Neuronal stem cell (in vitro differentiated cells): ENCODE results near the gene CD58.
"Not testable (repeated sequence)": the region's sequence is repeated elsewhere in the genome, so short reads cannot be mapped to it uniquely, and the experiment has no call there.

Experiments
- DNase-seq: peaks from one replicate; pipeline ENCODE4 v3.0.0-alpha.2; 2013; ENCODE audit warnings: low spot score
- H2AFZ ChIP-seq: one replicate; pipeline ENCODE4 v1.6.1; 2013; ENCODE audit warnings: mild to moderate bottlenecking, low read length, inconsistent platforms
- H2AK5ac ChIP-seq: 2 replicates; pipeline ENCODE4 v1.6.1; 2013; ENCODE audit warnings: low read depth, mild to moderate bottlenecking, inconsistent platforms, low read length, moderate library complexity, mixed read lengths
- H2BK120ac ChIP-seq: 2 replicates; pipeline ENCODE4 v1.6.1; 2013; ENCODE audit warnings: low read depth, mild to moderate bottlenecking, inconsistent platforms, low read length, moderate library complexity, mixed read lengths
- H2BK12ac ChIP-seq: one replicate; pipeline ENCODE4 v1.6.1; 2013; ENCODE audit warnings: low read length, inconsistent platforms
- H2BK15ac ChIP-seq: 2 replicates; pipeline ENCODE4 v1.6.1; 2013; ENCODE audit warnings: mild to moderate bottlenecking, low read length, inconsistent platforms, mixed read lengths
- H2BK5ac ChIP-seq: one replicate; pipeline ENCODE4 v1.6.1; 2013; ENCODE audit warnings: inconsistent platforms, mild to moderate bottlenecking, low read length, moderate library complexity
- H3K14ac ChIP-seq: one replicate; pipeline ENCODE4 v1.6.1; 2013; ENCODE audit warnings: low read length, inconsistent platforms
- H3K18ac ChIP-seq: 2 replicates; pipeline ENCODE4 v1.6.1; 2013; ENCODE audit warnings: low read length, inconsistent platforms
- H3K23ac ChIP-seq: 2 replicates; pipeline ENCODE4 v1.6.1; 2013; ENCODE audit warnings: low read depth, mild to moderate bottlenecking, mixed read lengths, low read length, inconsistent platforms; ENCODE audit not compliant: poor library complexity
- H3K27ac ChIP-seq: replicated peaks from 3 replicates; pipeline ENCODE4 v1.5.1; 2013; ENCODE audit warnings: low read length, inconsistent platforms
- H3K27me3 ChIP-seq, 3 experiments: 2 replicates each; pipeline ENCODE4 v1.6.1; 2013; ENCODE audit warnings: low read length in 3 of 3, mild to moderate bottlenecking in 2 of 3, inconsistent platforms in 1 of 3, low read depth in 1 of 3, mixed read lengths in 1 of 3, moderate library complexity in 1 of 3; ENCODE audit not compliant: control insufficient read depth in 3 of 3, insufficient read depth in 3 of 3
- H3K36me3 ChIP-seq, 2 donors: replicated peaks in 1 of 2; 2 replicates each; pipeline ENCODE4 v1.6.1; 2013; ENCODE audit warnings: low read length in 2 of 2; ENCODE audit not compliant: control insufficient read depth in 2 of 2, insufficient read depth in 2 of 2
- H3K4ac ChIP-seq: 2 replicates; pipeline ENCODE4 v1.6.1; 2013; ENCODE audit warnings: inconsistent platforms, mild to moderate bottlenecking, low read length, moderate library complexity
- H3K4me1 ChIP-seq, 2 donors: 1 replicate in 1 of 2; 2 replicates in 1 of 2; pipeline ENCODE4 v1.6.1; 2013; ENCODE audit warnings: low read length in 2 of 2, low read depth in 1 of 2; ENCODE audit not compliant: control insufficient read depth in 2 of 2, insufficient read depth in 1 of 2
- H3K4me2 ChIP-seq: one replicate; pipeline ENCODE4 v1.6.1; 2013; ENCODE audit warnings: mild to moderate bottlenecking, low read length, inconsistent platforms; ENCODE audit not compliant: insufficient read depth, poor library complexity, severe bottlenecking
- H3K4me3 ChIP-seq, 2 donors: 2 replicates each; pipeline ENCODE4 v1.5.1; 2013; ENCODE audit warnings: low read length in 2 of 2, mild to moderate bottlenecking in 2 of 2, inconsistent platforms in 1 of 2, moderate library complexity in 1 of 2
- H3K79me1 ChIP-seq: one replicate; pipeline ENCODE4 v1.6.1; 2013; ENCODE audit warnings: low read depth, mild to moderate bottlenecking, inconsistent platforms, low read length, moderate library complexity
- H3K9ac ChIP-seq: one replicate; pipeline ENCODE4 v1.6.1; 2013; ENCODE audit warnings: mild to moderate bottlenecking, low read depth, low read length, inconsistent platforms; ENCODE audit not compliant: poor library complexity
- H3K9me3 ChIP-seq, 2 donors: replicated peaks in 1 of 2; 2 replicates each; pipeline versions ENCODE3 to v1.6.1; 2013; ENCODE audit warnings: low read length in 2 of 2, mild to moderate bottlenecking in 2 of 2, inconsistent platforms in 1 of 2, low read depth in 1 of 2, mixed read lengths in 1 of 2, moderate library complexity in 1 of 2; ENCODE audit not compliant: control insufficient read depth in 2 of 2, insufficient read depth in 1 of 2
- H4K8ac ChIP-seq: one replicate; pipeline ENCODE4 v1.6.1; 2013; ENCODE audit warnings: low read depth, mild to moderate bottlenecking, inconsistent platforms, low read length, moderate library complexity
- H4K91ac ChIP-seq: one replicate; pipeline ENCODE4 v1.6.1; 2013; ENCODE audit warnings: low read length, low read depth, mild to moderate bottlenecking, inconsistent platforms; ENCODE audit not compliant: poor library complexity
- WGBS, 2 donors: extraction: QIAGEN DNeasy Blood & Tissue Kit; methylation state at CpG; one replicate each; pipeline ENCODE4 v1.1.7; 2013; ENCODE audit warnings: missing lambda C conversion rate in 2 of 2, mixed read lengths in 1 of 2; ENCODE audit not compliant: insufficient read length in 2 of 2, insufficient replicate concordance in 1 of 2; ENCODE audit errors: extremely low coverage in 2 of 2; 5-methylcytosine and 5-hydroxymethylcytosine counted together

CD58 gene

GRCh38 chr1:116607463-116607862 lies 36.6 kb upstream of the CD58 start:
- not testable (repeated sequence) for H3K36me3 ChIP-seq, H2BK120ac ChIP-seq, H2AFZ ChIP-seq, H3K4ac ChIP-seq, H3K27me3 ChIP-seq, H2BK15ac ChIP-seq, H3K9ac ChIP-seq, H3K27ac ChIP-seq, H2BK5ac ChIP-seq, H2AK5ac ChIP-seq, H3K18ac ChIP-seq, H3K23ac ChIP-seq, H4K8ac ChIP-seq, H4K91ac ChIP-seq, H3K4me2 ChIP-seq, H3K79me1 ChIP-seq, H3K9me3 ChIP-seq, H3K4me3 ChIP-seq, H3K4me1 ChIP-seq, H2BK12ac ChIP-seq, H3K14ac ChIP-seq, DNase-seq
- no CpG with 5 or more reads among the region's 1 CpG for WGBS, 2 donors

- not testable (repeated sequence) for H2AK5ac ChIP-seq, DNase-seq, H2BK5ac ChIP-seq, H3K36me3 ChIP-seq, H3K23ac ChIP-seq, H2BK15ac ChIP-seq, H3K4ac ChIP-seq, H3K27ac ChIP-seq, H3K27me3 ChIP-seq, H3K79me1 ChIP-seq, H2BK12ac ChIP-seq, H4K8ac ChIP-seq, H2BK120ac ChIP-seq, H4K91ac ChIP-seq, H3K4me2 ChIP-seq, H3K18ac ChIP-seq, H3K9me3 ChIP-seq, H3K9ac ChIP-seq, H3K4me3 ChIP-seq, H3K4me1 ChIP-seq, H3K14ac ChIP-seq
- H2AFZ ChIP-seq, result peak overlapping the region; percentile 40
- no CpG with 5 or more reads among the region's 8 CpGs for WGBS, 2 donors
These were observed 35.2 kb upstream of the CD58 start for GRCh38 chr1:116606067-116606466.

- no peaks in the 10 kb centered on the region for H3K27me3 ChIP-seq
- DNase-seq, result no peak
- no peaks in the 10 kb centered on the region for H3K9me3 ChIP-seq
- no peak overlapping the region for H3K27ac ChIP-seq
- H2AFZ ChIP-seq, result no peak overlapping the region
- no peak overlapping the region for H3K9ac ChIP-seq
- H2BK15ac ChIP-seq, result no peak overlapping the region
- no peak overlapping the region for H3K14ac ChIP-seq
- no peak overlapping the region for H4K91ac ChIP-seq
- no peak overlapping the region for H3K23ac ChIP-seq
- H2BK12ac ChIP-seq, result no peak overlapping the region
- H3K4me1 ChIP-seq, result peaks cover 0 to 3% of the 10 kb centered on the region in 2 donors
- H3K4me3 ChIP-seq, result no peak overlapping the region
- no peak overlapping the region for H3K18ac ChIP-seq
- no peak overlapping the region for H2AK5ac ChIP-seq
- H3K4ac ChIP-seq, result no peak overlapping the region
- WGBS, 2 donors, result no CpG with 5 or more reads among the region's 1 CpG
- H3K36me3 ChIP-seq, result no peaks in the 10 kb centered on the region
- H2BK5ac ChIP-seq, result no peak overlapping the region
- peaks cover 2% of the 10 kb centered on the region for H3K79me1 ChIP-seq
- H4K8ac ChIP-seq, result no peak overlapping the region
- no peak overlapping the region for H3K4me2 ChIP-seq
- H2BK120ac ChIP-seq, result no peak overlapping the region
These were observed 34.5 kb upstream of the CD58 start for GRCh38 chr1:116605315-116605714.

GRCh38 chr1:116604408-116604807 lies 33.6 kb upstream of the CD58 start:
- no CpG with 5 or more reads among the region's 6 CpGs for WGBS, 2 donors
- H3K27ac ChIP-seq, H2BK12ac ChIP-seq: not testable (repeated sequence)

More at GRCh38 chr1:116604408-116604807, 33.6 kb upstream of the CD58 start:
- not testable (repeated sequence) for H3K36me3 ChIP-seq, H2BK120ac ChIP-seq, H2AFZ ChIP-seq, H3K9ac ChIP-seq, H3K23ac ChIP-seq, H2AK5ac ChIP-seq, H3K4ac ChIP-seq, H2BK5ac ChIP-seq, H3K4me3 ChIP-seq, H4K8ac ChIP-seq, H2BK15ac ChIP-seq, H3K27me3 ChIP-seq, H3K4me1 ChIP-seq, H3K79me1 ChIP-seq, H3K9me3 ChIP-seq, DNase-seq, H3K18ac ChIP-seq, H4K91ac ChIP-seq, H3K14ac ChIP-seq, H3K4me2 ChIP-seq
